Measurements from ENCODE around the gene UBA6. TPM values are rescaled to one million over a fixed set of nuclear protein-coding genes. Genes with fewer than 3 reads are reported as not detected.

UBA6 gene
- total RNA-seq, 1 donor from 2014 or later = 145 TPM

GRCh38 chr4:67694662-67695061 is 6.3 kb downstream of the UBA6 start:
- TF ChIP-seq, protein P1, sequence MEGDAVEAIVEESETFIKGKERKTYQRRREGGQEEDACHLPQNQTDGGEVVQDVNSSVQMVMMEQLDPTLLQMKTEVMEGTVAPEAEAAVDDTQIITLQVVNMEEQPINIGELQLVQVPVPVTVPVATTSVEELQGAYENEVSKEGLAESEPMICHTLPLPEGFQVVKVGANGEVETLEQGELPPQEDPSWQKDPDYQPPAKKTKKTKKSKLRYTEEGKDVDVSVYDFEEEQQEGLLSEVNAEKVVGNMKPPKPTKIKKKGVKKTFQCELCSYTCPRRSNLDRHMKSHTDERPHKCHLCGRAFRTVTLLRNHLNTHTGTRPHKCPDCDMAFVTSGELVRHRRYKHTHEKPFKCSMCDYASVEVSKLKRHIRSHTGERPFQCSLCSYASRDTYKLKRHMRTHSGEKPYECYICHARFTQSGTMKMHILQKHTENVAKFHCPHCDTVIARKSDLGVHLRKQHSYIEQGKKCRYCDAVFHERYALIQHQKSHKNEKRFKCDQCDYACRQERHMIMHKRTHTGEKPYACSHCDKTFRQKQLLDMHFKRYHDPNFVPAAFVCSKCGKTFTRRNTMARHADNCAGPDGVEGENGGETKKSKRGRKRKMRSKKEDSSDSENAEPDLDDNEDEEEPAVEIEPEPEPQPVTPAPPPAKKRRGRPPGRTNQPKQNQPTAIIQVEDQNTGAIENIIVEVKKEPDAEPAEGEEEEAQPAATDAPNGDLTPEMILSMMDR (IDR thresholded peaks at IDR 0.05; ENCODE audit: insufficient read depth, low read length, severe bottlenecking) = no peak
- Histone ChIP-seq H3K4me3 (ENCODE audit: low read depth, low read length) (no peak overlapping the region), H3K36me3 (ENCODE audit: control insufficient read depth, insufficient read depth, low read length) (no peaks in the 10 kb centered on the region), H3K27me3 (ENCODE audit: control insufficient read depth, insufficient read depth, low read length) (no peaks in the 10 kb centered on the region)
- no peak for DNase-seq (ENCODE audit: low read depth)
- FAIRE-seq = no peak

DNA sequence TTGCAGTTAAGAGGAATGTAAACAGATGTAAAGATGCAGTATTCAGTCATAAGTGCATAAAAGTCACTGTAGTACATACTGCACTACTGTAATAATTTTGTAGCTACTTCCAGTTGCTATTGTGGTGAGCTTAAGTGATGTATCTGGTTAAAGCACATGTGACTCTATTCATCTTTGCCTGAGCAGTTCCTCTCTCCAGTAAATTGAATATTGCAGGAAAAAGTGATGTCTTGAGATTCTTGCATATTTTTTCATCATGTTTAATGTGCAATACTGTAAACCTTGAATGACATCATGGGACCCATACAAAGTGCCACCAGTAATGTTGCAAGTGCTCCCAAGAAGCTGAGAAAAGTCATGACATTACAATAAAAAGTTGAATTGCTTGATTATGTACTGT is 9.6 kb downstream of the UBA6 start:
- FAIRE-seq = no peak
- H3K27me3 ChIP-seq (ENCODE audit: control insufficient read depth, insufficient read depth, low read length) = no peaks in the 10 kb centered on the region
- TF ChIP-seq, protein P1 (IDR thresholded peaks at IDR 0.05; ENCODE audit: insufficient read depth, low read length, severe bottlenecking) = no peak
- DNase-seq (ENCODE audit: low read depth) = no peak
- H3K36me3 ChIP-seq (ENCODE audit: control insufficient read depth, insufficient read depth, low read length) = no peaks in the 10 kb centered on the region
- no peak overlapping the region for H3K4me3 ChIP-seq (ENCODE audit: low read depth, low read length)

GRCh38 chr4:67687636-67688035 is 13.3 kb downstream of the UBA6 start:
- Histone ChIP-seq H3K27me3 (ENCODE audit: control insufficient read depth, insufficient read depth, low read length) (no peaks in the 10 kb centered on the region), H3K36me3 (ENCODE audit: control insufficient read depth, insufficient read depth, low read length) (no peaks in the 10 kb centered on the region), H3K4me3 (ENCODE audit: low read depth, low read length) (no peak overlapping the region)
- TF ChIP-seq, protein P1 (IDR thresholded peaks at IDR 0.05; ENCODE audit: insufficient read depth, low read length, severe bottlenecking) = no peak
- FAIRE-seq (no peak), DNase-seq (ENCODE audit: low read depth) (no peak)

DNA sequence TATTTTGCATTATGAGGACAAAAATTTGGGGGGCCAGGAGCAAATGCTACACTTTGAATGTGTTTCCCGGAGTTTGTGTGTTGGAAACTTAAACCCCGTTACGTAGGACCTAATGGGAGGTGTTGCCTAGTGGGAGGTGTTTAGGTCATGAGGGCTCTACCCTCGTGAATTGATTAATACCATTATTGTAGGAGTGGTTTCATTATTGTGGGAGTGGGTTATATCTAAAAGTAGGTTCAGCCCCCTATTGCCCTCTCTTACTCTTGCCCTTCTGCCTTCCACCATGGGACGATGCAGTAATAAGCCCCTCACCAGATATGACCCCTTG is 15.5 kb downstream of the UBA6 start:
- TF ChIP-seq, protein P1 (IDR thresholded peaks at IDR 0.05; ENCODE audit: insufficient read depth, low read length, severe bottlenecking) = no peak
- Histone ChIP-seq H3K4me3 (ENCODE audit: low read depth, low read length) (no peak overlapping the region), H3K36me3 (ENCODE audit: control insufficient read depth, insufficient read depth, low read length) (no peaks in the 10 kb centered on the region), H3K27me3 (ENCODE audit: control insufficient read depth, insufficient read depth, low read length) (no peaks in the 10 kb centered on the region)
- DNase-seq (ENCODE audit: low read depth) = no peak
- no peak for FAIRE-seq

DNA sequence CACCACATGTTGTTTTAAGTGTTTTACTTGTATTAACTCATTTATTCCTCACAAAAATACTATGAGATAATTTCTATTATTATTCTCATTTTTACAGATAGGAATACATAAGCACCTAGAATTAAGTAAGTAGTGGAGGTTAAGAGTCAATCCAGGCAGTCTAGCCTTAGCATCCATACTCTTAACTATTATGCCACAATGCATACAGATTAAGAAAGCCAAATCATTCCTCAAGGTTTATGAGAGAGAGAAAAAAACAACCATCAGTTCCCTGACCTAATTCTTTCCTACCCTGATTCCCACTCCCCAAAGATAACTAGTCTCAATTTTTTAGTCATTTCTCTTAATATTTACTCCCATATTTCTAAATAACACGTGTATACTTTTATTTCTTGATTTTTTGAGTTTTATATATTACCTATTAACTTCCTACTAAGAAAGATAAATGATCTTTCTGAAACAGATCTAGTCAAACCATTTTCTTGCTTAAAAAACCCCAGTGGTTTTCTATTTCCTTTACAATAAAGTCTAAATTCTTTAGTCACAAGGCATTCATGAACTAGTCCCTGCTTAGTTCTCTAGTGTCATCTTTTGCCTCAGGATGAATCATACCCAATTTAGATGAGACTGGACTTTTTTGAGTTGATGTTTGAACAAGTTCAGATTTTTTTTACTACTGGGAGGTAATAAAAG is 16.0 kb downstream of the UBA6 start:
- Histone ChIP-seq H3K36me3 (ENCODE audit: control insufficient read depth, insufficient read depth, low read length) (no peaks in the 10 kb centered on the region), H3K4me3 (ENCODE audit: low read depth, low read length) (no peak overlapping the region), H3K27me3 (ENCODE audit: control insufficient read depth, insufficient read depth, low read length) (no peaks in the 10 kb centered on the region)
- DNase-seq (ENCODE audit: low read depth) (peak; percentile 83), FAIRE-seq (no peak)
- TF ChIP-seq, protein P1 (IDR thresholded peaks at IDR 0.05; ENCODE audit: insufficient read depth, low read length, severe bottlenecking) = no peak

GRCh38 chr4:67682266-67682665 is 18.7 kb downstream of the UBA6 start:
- TF ChIP-seq, protein P1 (IDR thresholded peaks at IDR 0.05; ENCODE audit: insufficient read depth, low read length, severe bottlenecking) = no peak
- FAIRE-seq (no peak), DNase-seq (ENCODE audit: low read depth) (peak; percentile 26)
- Histone ChIP-seq H3K36me3 (ENCODE audit: control insufficient read depth, insufficient read depth, low read length) (no peaks in the 10 kb centered on the region), H3K4me3 (ENCODE audit: low read depth, low read length) (no peak overlapping the region), H3K27me3 (ENCODE audit: control insufficient read depth, insufficient read depth, low read length) (no peaks in the 10 kb centered on the region)

All from bronchial epithelial cell (primary cell).